Smooth muscle cell of the brain vasculature (primary cell): ENCODE data around the gene VWA3B.
"Not testable (repeated sequence)": the region's sequence is repeated elsewhere in the genome, so short reads cannot be mapped to it uniquely, and the experiment has no call there.

Experiments
- DNase-seq: peaks from one replicate; pipeline ENCODE4 v3.0.0-alpha.2; 2012; ENCODE audit warnings: low read depth, low spot score

VWA3B gene, protein sequence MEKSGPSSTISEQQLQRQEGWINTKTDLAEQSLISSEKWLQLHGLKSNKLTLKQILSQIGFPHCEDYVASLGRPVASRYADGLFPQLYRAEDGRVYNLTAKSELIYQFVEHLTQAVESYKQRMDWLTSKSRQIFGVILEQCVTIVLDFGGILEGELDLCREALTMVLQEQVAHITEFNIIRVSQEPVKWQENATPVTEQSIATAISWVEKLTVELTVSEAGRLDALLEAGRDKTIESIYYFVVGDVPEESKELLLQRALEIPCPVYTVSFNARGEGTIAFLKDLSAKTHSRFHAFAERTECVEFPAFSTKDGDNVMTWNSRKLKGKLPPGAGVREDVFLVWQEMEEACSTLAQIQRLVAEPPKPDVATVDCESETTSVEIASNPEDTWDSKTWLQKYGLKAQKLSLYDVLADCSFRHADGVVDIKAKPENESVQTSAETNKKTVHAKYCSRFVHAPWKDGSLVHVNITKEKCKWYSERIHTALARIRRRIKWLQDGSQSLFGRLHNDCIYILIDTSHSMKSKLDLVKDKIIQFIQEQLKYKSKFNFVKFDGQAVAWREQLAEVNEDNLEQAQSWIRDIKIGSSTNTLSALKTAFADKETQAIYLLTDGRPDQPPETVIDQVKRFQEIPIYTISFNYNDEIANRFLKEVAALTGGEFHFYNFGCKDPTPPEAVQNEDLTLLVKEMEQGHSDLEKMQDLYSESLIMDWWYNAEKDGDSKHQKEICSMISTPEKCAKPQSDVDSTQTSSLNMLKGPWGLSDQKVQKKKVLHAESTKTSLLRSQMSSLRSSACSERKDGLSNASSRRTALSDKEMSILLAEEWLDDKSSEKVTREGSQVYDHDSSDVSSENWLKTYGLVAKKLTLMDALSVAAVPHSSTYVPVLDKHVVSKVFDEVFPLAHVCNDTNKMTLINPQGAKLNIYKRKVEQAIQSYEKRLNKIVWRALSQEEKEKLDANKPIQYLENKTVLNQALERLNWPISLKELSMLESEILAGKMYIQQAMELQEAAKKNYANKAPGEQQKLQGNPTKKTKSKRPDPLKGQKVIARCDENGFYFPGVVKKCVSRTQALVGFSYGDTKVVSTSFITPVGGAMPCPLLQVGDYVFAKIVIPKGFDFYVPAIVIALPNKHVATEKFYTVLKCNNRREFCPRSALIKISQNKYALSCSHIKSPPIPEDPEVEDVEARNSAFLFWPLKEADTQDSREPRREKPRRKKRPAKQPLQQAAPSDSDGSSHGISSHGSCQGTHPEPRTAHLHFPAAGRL (N-terminal part only)

DNA sequence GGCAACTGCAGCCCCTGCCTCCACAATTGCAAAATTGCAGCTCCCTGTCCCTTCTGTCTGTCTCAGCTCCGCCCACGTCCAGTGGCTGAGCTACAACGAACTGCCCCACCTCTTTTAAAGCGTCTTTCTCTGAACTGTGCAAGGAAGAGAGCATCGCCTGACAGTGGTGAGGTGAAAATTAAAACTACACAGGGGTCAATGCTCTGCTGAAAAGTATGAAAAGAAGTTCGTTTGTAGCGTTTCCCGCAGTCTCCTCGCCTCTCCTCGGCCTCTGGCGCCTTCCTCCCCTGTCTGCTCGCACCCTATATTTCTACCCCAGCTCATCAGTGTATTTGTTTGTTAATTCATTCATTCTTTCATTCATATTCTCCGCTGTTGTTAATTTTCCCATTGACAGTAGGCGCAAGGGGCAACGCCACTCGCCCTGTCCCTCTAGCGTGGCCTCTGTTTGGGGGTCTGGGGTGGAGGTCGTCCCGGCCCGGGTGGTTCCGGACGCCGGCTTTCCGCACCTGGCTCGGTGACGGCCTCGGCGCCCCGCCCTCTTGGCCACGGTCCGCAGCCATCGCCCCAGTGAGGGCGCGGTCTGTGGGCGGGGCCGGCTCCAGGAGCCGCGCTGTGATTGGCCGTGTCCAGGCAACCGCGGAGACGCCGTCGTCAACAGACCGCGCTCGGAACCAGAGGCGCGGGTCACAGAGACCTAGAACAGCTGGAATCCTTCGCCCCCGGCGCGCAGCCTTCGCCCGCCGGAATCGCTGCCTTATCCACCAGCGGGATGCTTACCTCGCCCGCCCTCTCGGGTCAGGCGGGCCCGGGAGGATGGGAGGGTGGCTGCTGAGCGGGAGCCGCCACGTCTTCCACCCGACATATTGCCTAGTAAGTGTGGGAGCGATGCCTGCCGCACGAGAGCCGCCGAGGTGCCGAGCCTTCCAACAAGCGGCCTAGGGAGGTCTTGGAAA, at the start of gene VWA3B:
Gene VWA3B (plus strand): TSS at position 677 of the 956 bp plus-strand sequence. CDS start 5,926 bp downstream, outside the sequence.
- DNase-seq, result no peak

DNA sequence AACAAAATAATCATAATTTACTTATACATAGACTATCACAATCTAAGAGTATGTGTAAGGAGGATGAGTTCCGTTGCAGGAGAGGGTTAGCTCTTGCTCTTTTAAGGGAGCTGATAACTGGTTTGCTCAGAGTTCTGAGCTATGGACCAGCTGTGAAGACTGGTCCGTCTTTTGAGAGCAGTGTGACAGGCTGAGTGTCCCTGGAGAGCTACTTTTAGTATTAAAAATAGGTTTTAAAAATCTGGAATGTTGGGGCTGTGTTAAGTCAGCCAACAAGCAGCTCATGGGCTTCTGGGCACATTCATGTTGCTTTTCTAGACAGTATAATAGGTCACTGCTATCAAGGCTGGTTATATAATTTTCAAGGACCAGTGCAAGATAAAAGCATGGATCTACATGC, 49.8 kb upstream of the VWA3B start:
- DNase-seq, result no peak

DNA sequence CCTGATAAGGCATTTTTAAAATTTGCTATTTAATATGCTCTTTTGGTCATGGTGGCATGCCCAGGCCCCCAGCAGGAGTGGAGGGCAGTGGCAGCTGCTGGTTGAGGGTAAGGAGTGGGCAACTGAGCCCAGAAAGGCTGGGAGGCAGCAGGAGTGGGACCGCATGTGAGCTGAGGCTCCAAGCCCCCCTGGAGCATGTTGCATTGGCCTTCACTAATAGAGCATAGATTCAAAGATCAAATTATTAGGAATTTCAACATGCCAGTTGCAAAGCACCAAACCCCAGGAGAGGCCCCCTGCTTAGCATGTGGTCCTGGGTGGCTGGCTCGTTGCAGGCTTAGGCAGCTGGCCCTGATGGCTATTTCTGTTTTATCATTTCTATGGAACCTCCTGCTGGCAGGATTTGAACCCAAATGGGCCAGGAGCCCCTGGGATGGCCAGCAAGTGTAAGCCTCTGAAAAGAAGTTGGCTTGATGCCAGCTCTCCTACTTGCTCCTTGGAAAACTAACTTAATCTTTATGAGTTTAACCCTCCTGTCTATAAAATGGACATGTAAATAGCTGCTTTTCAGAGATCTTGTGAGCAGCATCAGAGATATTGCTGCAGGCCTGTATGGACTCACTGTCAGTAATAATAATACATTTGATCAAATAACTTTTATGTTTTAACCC, 49.2 kb upstream of the VWA3B start:
- no peak for DNase-seq

DNA sequence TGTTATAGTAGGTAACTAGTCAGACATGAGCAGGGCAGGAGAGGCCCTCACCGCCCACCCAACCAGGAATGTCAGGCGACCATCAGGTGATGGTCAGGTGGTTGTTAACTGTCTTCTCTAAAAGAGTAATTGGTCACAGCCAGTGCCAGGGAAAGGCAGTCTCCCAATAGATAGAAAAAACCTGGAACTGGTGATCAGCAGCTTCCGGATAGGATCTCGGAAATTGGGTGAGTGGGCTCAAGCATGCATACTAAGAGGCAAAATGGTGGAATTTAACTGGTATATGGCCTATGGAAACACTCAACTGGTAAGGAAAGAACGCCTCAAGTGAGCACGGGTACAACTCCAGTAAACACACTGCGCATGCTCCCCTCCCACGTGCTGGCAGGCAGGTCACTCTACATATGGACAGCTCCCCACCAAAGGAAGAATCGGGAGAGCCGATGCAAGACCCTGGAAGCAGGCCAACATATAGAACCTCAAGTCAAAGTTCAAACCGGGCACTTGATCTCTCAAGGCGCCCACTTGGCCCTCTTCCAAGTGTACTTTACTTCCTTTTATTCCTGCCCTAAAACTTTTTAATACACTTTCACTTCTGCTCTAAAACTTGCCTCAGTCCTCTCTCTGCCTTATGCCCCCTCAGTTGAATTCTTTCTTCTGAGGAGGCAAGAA, 47.7 kb upstream of the VWA3B start:
- no peak for DNase-seq

DNA sequence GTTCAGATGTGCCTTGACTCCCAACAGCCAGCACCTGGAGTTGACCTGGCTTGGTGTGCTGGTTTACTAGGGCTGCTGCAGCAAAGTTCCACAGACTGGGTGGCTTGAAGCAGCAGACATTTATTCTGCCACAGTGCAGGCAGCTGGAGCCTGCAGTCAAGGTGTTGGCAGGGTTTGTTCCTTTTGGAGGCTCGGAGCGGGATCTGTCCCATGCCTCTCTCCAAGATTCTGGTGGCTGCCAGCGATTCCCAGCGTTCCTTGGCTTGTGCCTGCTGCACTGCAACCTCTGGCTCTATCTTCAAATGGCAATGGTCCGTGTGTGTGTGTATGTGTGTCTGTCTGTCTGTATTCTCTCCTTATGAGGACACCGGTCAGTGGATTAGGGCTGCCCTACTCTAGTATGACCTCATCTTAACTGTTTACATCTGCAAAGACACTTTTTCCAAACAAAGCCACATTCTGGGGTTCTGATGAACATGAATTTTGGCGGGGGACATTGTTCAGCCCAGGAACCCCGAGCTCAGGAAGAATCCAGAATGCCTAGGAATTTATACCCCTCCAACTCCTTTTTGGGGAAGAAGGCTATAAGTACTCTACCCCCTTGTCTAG, 46.5 kb upstream of the VWA3B start:
- DNase-seq, result no peak

DNA sequence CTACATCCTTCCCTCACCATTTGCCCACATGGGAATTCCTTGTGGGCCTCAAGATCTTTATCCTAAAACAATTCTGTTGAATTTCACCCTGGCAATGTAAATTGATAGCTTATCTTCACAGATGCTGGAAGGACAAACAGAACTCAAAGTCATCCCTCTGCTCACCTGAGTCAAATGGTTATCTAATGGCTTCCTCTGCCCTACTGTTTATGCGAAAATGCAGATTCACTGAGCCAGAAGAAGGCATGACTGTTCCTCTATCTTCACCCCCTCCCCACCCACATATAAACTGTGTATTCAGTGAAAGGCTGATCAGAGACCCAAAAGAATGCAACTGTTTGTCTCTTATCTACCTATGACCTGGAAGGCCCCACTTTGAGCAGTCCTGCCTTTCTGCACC, 43.9 kb upstream of the VWA3B start:
- DNase-seq, result no peak

DNA sequence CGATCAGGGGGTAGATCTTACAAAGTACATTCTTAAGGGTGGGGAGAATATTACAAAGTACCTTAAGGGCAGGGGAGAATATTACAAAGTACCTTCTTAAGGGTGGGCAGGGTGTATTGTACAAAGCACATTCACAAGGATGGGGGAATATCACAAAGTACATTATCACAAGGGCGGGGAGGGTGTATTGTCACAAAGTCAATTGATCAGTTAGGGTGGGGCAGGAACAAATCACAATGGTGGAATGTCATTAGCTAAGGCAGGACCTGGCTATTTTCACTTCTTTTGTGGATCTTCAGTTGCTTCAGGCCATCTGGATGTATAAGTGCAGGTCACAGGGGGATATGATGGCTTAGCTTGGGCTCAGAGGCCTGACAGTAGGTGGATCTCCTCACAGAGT, 42.2 kb upstream of the VWA3B start:
- not testable (repeated sequence) for DNase-seq

DNA sequence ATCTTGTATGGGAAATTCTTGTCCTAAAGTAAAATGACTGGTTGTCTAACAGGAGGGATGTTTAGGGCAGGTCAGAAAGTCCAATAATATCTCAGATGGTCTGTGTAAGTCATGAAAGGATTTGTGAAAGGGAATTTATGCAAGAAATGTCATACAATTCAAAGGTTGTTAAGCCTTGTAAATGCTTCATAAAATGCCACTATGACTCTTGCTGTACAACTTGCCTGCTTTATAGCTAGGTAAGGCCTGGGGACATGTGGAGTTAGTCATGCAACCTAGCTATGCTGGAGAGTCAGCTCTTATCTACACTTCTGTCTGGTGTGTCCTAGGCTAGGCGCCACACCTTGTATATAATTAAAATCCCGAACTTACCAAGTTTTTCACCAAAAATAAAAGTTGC, 36.9 kb upstream of the VWA3B start:
- DNase-seq, result no peak

DNA sequence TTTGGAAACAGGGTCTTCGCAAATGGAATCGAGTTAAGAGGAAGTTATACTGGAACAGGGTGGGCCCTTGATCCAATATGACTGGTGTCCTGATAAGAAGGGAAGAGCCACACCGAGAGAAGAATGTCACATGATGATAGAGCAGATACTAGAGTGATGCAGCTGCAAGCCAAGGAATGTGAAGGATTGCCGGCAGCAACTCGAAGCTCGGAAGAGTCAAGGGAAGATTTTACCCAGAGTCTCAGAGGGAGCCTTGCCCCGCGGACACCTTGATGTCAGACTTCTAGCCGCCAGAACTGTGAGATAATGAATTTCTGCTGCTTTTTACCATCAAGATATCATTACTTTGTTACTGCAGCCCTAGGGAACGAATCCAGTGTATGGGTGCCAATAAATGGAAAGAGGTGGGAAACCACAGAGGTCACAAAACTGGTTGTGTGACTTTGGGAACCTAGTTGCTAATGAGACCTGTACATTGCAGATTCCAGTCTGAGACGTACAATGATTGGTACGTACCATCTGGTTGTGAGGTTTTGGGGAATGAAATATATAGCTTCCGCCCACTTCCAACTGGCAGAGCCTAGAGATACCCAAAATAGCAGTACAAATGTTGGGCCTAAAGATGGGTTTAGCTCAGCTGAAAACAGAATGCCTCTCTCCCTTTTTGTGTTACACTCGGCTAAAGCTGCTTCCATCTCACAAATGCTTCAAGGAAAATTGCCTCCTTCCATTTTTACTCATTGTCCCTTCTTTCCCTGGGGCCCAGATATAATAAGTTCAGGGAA, 28.6 kb upstream of the VWA3B start:
- DNase-seq, result no peak

DNA sequence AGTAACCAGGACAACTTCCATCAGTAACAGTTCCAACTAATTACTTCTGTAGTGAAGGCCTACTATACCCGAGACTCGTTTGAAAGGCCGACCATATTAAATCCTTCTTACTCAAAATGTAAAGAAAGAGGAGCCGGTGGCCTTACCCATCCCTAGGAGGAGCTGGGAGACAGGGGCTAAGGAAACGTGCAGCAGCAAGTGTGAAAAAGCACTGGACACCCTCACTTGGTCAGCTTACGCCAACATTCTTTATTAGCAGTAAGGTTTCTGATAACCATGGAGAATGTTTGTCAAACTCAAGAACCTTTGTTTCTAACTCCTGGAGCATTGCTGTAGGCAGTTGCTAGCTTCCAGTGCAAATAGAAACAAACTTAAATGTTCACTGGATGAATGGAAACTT, 26.7 kb upstream of the VWA3B start:
- DNase-seq, result no peak

DNA sequence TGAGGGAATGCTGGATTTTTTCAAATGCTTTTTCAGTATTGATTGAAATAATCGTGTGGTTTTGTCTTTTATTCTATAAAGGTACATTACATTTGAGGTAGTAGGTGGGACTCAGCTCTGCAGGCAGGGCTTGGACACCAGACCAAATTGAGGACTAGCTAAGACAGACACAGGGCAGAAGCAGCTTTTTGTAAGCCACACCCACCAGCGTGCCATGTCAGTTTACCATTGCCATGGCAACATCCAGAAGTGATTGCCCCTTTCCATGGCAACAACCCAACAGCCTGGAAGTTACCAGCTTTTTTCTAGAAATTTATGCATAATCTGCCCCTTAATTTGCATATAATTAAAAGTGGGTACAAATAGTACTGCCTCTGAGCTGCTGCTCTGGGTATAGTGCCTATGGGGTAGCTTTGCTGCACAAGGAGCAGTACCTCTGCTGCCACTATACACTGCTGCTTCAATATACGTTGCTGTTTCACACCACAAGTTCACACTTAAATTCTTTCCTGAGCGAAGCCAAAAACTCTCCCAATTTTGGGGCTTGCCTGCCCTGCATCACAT, 23.6 kb upstream of the VWA3B start:
- DNase-seq, result no peak

DNA sequence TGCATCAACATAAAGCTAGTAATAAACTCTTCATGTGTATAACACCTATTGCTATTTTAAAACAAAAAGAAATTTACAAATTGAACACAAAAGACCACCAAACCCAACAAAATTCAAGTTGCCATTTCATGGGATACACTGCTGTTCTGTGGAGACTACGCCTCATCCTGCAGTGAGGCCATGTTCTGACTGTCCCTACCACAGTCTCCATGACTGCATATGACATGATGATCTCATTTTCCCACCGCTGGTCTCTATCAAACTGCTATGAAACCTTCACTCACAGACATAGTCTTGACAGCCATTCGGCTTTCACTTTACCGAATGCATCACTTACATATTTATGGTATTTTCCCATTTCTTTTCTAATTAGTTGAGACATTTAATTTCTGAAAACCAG, 21.2 kb upstream of the VWA3B start:
- no peak for DNase-seq

DNA sequence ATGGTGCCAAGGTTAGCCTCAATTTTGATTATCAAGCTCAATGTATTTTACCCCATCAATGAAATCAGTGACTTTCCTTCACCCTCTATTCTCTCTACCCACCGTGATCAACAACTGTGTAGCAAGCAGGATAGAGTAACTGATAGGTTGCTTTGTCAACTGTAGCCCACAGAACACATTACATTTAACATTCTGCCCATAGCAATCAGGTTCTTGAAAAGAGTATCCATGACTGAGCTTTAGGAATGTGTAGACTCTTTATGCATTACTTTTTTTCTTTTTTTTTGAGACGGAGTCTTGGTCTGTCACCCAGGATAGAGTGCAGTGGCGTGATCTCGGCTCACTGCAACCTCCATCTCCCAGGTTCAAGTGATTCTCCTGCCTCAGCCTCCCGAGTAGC, 19.8 kb upstream of the VWA3B start:
- DNase-seq, result no peak

DNA sequence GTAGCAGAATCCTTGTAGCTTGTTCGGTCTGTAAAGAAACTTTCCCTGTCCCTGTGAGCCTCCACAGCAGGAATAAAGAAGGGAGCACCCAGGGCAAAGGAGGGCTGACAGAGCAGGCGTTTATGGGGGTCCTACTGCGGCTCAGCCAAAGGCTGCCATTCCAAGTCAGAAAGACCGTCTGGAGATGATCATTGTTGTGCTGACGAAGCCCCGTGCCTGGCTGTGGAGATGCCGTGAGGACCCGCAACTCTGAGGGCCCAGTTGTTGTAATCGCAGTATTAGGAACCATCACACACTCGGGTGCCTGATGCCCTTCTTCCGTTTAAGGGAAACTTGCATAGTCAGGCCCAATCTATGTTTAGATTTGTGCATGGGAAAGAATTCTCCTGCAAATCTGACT, 16.9 kb upstream of the VWA3B start:
- DNase-seq, result no peak

DNA sequence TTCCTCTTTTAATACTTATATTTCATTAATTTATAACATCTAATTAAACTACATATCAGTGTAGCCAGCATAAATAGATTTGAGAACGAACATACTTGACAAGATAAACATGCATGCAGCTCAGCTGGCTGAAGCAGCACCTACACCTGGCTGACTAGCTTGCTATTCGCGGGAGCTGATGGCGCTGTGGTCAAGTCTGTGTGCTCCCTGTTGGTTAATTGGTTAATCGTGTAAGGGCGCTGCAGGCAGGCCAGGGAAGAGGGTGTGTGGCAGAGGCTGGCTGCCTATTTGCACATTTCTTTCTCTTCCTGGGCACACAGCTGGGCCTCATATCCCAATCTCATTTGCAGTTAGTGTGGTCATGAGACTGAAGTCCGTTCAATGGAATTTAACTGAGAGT, 14.5 kb upstream of the VWA3B start:
- no peak for DNase-seq

DNA sequence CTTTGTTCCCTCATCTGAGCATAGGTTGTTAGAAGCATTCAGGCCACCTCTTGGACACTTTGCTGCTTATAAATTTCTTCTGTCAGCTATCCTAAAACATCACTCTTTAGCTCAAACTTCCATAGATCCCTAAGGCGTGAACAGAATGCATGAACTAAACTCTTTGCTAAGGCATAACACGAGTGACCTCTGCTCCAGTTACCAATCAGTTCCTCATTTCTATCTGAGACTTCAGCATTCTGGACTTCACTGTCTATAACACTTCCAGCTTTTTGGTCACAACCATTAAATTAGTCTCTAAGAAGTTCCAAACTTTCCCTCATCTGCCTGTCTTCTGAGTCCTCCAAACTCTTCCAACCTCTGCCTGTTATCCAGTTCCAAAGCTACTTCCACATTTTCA, 8.3 kb upstream of the VWA3B start:
- no peak for DNase-seq

DNA sequence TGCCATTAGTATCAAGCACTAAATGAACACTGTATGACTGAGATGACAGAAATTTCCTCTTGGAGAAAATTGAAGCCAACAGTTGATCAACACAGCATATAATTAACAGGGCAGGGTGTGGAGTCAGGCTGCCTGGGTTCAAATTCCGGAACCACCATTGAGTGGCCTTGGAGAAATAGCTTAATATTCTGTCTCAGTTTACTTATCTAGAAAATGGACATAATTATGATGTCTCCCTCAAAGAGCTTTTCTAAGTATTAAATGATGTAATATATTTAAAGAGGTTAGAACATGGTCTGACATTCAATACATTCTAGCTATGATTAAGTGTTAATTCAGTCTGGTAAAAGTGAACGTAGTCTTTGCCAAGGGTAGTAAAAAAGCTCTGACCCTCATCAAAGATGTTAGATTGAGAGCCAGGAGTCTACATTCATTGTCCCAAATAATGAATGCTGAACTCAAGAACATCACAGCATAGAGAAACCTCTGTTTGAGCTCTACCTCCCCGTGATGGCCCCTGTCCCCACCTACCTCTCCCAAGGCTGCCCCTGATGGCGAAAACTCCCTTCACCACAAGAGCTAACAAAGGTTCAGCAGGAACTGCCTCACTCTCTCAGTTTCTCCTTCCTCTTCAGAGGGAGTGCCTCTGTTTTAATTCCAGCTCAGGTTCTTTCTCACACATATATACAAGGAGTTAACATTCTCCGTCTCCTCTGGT, 2.7 kb upstream of the VWA3B start:
- no peak for DNase-seq

DNA sequence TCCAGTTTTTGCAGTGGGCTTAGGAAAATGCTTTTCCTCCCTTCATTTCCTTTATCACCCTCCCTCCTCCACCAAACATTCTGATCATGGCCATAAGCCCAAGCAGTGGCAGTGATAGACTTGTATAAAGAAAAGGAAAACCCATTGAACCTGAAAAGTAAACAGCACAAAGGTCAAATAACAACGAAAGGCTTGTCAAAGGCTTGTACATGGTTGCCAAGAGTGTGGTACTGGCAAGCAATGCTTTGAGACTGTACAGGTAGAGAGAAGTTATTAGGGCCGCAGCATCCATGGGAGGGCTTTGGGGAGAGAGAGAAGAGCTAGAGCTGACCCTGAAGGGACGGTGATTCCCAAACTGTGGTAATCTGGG, 2.1 kb upstream of the VWA3B start:
- DNase-seq, result no peak
